Stomach (tissue), 9 donors: Measurements from ENCODE around the gene RNFT2. TPM values are rescaled to one million over a fixed set of nuclear protein-coding genes. Genes with fewer than 3 reads are reported as not detected.

Experiments
- DNase-seq, 2 donors: peaks; one replicate each; pipeline versions ENCODE4 v3.0.0 to v3.0.0-alpha.2; 2013 to 2019
- H3K27ac ChIP-seq, 5 donors: fragments of 200-600 bp in 4 of 5; sonication (generic) in 4 of 5; one replicate each; pipeline ENCODE4 v1.5.1; 2013 to 2019; ENCODE audit warnings: mild to moderate bottlenecking in 1 of 5, moderate library complexity in 1 of 5
- H3K27me3 ChIP-seq, 3 donors: fragments of 200-600 bp; sonication (generic); one replicate each; pipeline ENCODE4 v1.5.1; 2017 to 2019; ENCODE audit warnings: mixed run types in 1 of 3
- H3K36me3 ChIP-seq, 4 donors: fragments of 200-600 bp; sonication (generic); 1 replicate in 3 of 4; 2 replicates in 1 of 4; pipeline ENCODE4 v1.5.1; 2016 to 2019
- H3K4me1 ChIP-seq, 4 donors: fragments of 200-600 bp; sonication (generic); one replicate each; pipeline ENCODE4 v1.5.1; 2016 to 2019
- H3K4me3 ChIP-seq, 4 donors: fragments of 200-600 bp; sonication (generic) in 3 of 4; one replicate each; pipeline ENCODE4 v1.5.1; 2016 to 2019; ENCODE audit warnings: mild to moderate bottlenecking in 1 of 4
- H3K9me3 ChIP-seq, 4 donors: fragments of 200-600 bp; sonication (generic); one replicate each; pipeline ENCODE4 v1.5.1; 2016 to 2019
- EP300 ChIP-seq: sonication (generic); formaldehyde crosslinking; IDR thresholded peaks from one replicate; pipeline ENCODE4 v1.6.1; 2017; ENCODE audit warnings: antibody characterized with exemption
- POLR2A ChIP-seq, 4 donors: fragments of 450-650 bp; IDR thresholded peaks; one replicate each; pipeline ENCODE4 v1.6.1; 2016; ENCODE audit warnings: antibody characterized with exemption in 4 of 4, control low read depth in 2 of 4, mild to moderate bottlenecking in 1 of 4, moderate library complexity in 1 of 4
- POLR2AphosphoS5 ChIP-seq, 3 donors: sonication (generic); formaldehyde crosslinking; IDR thresholded peaks; one replicate each; pipeline ENCODE4 v1.6.1; 2016; ENCODE audit warnings: antibody characterized with exemption in 3 of 3
- WGBS, 5 donors: extraction: QIAGEN DNeasy Blood & Tissue Kit in 3 of 5; methylation state at CpG; one replicate each; pipeline versions ENCODE4 v1.1.5 to v1.1.7; 2013 to 2018; 5-methylcytosine and 5-hydroxymethylcytosine counted together
- intact Hi-C: fragments of 100-400 bp; cut with DNase I; formaldehyde crosslinking; loops from one replicate; pipeline ENCODE4 v1.15.1; 2023; ENCODE audit warnings: low total_unique reads
- polyA plus RNA-seq, 3 donors: library from polyadenylated mRNA; stranded (reverse); fragments of 200-250 nt; gene quantifications; one replicate each; pipeline ENCODE4 v1.2.3, GENCODE V29; 2013
- total RNA-seq, 5 donors: library from RNA; depleted of rRNA; stranded (reverse); fragments of >200 nt; gene quantifications; one replicate each; pipeline versions ENCODE4 v1.1.0 to v1.2.3, GENCODE V29; 2014 to 2016
- TF ChIP-seq, protein P1 (sequence below), 7 experiments: fragments of 450-650 bp in 4 of 7; fragments of 200-600 bp in 3 of 7; sonication (generic) in 3 of 7; IDR thresholded peaks; one replicate each; pipeline ENCODE4 v1.5.1; 2016 to 2019; ENCODE audit warnings: antibody characterized with exemption in 7 of 7, control low read depth in 2 of 7, mild to moderate bottlenecking in 1 of 7
- donor health status: healthy with polysubstance abuse.
- donor health status: Bipolar disorder and iron deficiency.
- donor health status: healthy.

The RNFT2 gene
- total and polyA plus RNA-seq, 8 donors = 0.43 to 12.7 (median 1.6) TPM; not detected in 2

DNA sequence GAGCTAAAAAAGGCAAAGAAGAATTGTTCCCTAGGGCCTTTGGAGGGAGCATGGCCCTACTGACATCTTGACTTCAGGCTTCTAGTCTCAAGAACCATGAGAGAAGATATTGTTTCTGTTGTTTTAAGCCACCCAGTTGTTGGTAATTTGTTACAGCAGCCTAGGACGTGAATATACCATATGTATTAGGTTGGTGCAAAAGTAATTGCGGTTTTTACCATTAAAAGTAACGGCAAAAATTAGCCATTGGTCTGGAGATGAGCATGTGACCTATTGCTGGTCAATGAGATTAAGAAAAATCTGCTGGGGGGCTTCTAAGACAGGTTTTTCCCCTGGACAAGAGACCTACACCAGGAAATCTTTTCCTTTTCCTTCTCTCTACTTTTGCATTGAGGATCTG, 152.9 kb downstream of the RNFT2 start:
- intact Hi-C loops = no loop called here
- peaks cover 0 to 4% (median 0%) of the 10 kb centered on the region in 3 donors for H3K27me3 ChIP-seq
- H3K9me3 ChIP-seq = no peaks in the 10 kb centered on the region
- no peak overlapping the region for H3K27ac ChIP-seq
- H3K36me3 ChIP-seq = no peaks in the 10 kb centered on the region
- H3K4me1 ChIP-seq = no peaks in the 10 kb centered on the region
- TF ChIP-seq, protein P1, sequence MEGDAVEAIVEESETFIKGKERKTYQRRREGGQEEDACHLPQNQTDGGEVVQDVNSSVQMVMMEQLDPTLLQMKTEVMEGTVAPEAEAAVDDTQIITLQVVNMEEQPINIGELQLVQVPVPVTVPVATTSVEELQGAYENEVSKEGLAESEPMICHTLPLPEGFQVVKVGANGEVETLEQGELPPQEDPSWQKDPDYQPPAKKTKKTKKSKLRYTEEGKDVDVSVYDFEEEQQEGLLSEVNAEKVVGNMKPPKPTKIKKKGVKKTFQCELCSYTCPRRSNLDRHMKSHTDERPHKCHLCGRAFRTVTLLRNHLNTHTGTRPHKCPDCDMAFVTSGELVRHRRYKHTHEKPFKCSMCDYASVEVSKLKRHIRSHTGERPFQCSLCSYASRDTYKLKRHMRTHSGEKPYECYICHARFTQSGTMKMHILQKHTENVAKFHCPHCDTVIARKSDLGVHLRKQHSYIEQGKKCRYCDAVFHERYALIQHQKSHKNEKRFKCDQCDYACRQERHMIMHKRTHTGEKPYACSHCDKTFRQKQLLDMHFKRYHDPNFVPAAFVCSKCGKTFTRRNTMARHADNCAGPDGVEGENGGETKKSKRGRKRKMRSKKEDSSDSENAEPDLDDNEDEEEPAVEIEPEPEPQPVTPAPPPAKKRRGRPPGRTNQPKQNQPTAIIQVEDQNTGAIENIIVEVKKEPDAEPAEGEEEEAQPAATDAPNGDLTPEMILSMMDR (IDR thresholded peaks at IDR 0.05) = no peak
- TF ChIP-seq EP300 (no peak), POLR2AphosphoS5 (IDR thresholded peaks at IDR 0.05) (no peak), POLR2A (IDR thresholded peaks at IDR 0.05) (no peak)
- H3K4me3 ChIP-seq = no peak overlapping the region
- no peak for DNase-seq
- 86 to 93% (median 87%) methylated on average over 3 of the region's 3 CpGs for whole genome bisulfite sequencing, 5 donors

DNA sequence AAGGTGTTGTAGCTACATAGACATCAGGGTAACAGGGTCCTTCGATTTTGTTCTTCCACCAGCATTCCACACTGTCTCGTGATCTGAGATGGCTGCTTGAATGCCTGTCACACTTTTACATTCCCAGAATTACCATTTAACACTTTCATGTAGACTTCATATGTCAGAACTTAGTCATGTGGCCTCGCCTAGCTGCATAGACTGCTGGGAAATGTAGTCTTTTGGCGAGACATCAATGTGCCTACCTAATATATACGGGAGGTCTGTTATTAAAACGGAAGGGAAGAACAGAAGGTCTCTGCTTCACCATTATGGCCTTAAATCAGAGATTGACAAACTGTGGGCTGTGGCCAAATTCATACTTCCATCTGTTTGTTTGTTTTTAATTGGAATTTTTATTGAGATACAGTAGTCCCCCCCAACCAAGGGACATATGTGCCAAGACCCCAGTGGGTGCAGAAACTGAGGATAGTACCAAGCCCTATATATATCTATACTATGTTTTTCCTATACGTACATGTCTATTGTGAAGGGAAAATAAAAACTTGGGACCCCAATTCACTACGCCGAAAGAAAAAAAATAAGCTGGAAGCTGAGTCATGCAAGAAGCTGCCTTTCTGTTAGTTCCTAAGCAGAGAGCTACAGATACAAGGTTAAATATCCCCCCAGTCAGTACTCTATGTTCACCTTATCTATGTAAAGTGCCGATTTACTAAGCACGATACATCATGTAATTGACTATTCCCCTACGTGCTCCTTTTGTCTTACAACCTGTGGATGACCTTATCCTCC, 154.4 kb downstream of the RNFT2 start:
- Histone ChIP-seq H3K4me3 (no peak overlapping the region), H3K4me1 (no peaks in the 10 kb centered on the region), H3K27me3 (peaks cover 0 to 11% (median 0%) of the 10 kb centered on the region in 3 donors), H3K36me3 (no peaks in the 10 kb centered on the region), H3K27ac (no peak overlapping the region), H3K9me3 (no peaks in the 10 kb centered on the region)
- no peak for TF ChIP-seq POLR2AphosphoS5 (IDR thresholded peaks at IDR 0.05)
- TF ChIP-seq EP300 = no peak
- no peak for TF ChIP-seq POLR2A (IDR thresholded peaks at IDR 0.05)
- TF ChIP-seq, protein P1 (IDR thresholded peaks at IDR 0.05) = no peak
- intact Hi-C loops = no loop called here
- WGBS, 5 donors = 80 to 85% (median 84%) methylated on average over 12 of the region's 12 CpGs
- DNase-seq = no peak

DNA sequence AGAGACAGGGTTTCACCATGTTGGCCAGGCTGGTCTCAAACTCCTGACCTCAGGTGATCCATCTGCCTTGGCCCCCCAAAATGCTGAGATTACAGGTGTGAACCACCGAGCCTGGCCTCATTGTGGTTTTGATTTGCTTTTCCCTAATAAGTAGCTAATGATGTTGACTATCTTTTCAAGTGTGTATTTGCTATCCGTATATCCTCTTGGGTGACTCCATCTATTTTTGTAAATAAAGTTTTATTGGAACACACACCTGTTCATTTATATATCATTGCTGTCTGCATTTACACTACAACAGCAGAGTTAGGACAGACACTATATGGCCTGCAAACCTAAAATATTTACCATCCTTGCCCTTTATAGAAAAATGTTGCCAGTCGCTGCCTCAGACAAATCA, 156.8 kb downstream of the RNFT2 start:
- WGBS, 5 donors = 77 to 89% (median 83%) methylated on average over 3 of the region's 3 CpGs
- no peak overlapping the region for H3K27ac ChIP-seq
- no peak for TF ChIP-seq POLR2A (IDR thresholded peaks at IDR 0.05)
- TF ChIP-seq EP300 = no peak
- TF ChIP-seq, protein P1 (IDR thresholded peaks at IDR 0.05) = no peak
- TF ChIP-seq POLR2AphosphoS5 (IDR thresholded peaks at IDR 0.05) = no peak
- H3K9me3 ChIP-seq = no peaks in the 10 kb centered on the region
- intact Hi-C loops = no loop called here
- H3K36me3 ChIP-seq = no peaks in the 10 kb centered on the region
- no peak for DNase-seq
- H3K4me3 ChIP-seq = no peak overlapping the region
- H3K27me3 ChIP-seq = peaks cover 0 to 18% (median 0%) of the 10 kb centered on the region in 3 donors
- no peaks in the 10 kb centered on the region for H3K4me1 ChIP-seq

DNA sequence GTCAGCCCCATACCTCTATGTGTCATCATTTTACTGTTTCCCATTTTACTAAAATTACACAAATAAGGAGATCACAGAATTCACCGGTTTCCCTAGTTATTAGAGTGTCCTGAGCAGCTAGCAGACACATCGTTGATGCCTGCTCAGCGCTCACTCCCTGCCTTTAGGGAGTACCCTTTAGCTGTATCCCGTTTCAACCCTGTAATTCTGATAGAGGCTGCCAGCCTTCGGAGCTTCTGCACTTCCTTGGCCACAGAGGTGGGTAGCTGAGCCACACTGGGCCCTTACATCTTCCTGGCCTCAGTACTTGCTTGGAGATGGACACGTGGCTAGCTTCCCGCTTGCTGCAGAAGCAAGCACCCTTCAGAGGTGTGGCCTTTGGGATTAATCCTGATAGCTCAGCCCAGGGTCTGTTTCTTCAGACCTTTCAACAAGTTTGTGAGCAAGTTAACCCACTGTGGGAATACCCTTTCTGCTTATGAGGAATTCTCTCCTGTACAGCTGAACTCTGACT, 158.4 kb downstream of the RNFT2 start:
- WGBS, 5 donors = 58 to 70% (median 65%) methylated on average over 7 of the region's 7 CpGs
- Histone ChIP-seq H3K9me3 (no peaks in the 10 kb centered on the region), H3K4me3 (no peak overlapping the region), H3K27me3 (peaks cover 0 to 27% (median 0%) of the 10 kb centered on the region in 3 donors), H3K36me3 (no peaks in the 10 kb centered on the region), H3K27ac (no peak overlapping the region), H3K4me1 (no peaks in the 10 kb centered on the region)
- intact Hi-C loops = no loop called here
- no peak for TF ChIP-seq POLR2A (IDR thresholded peaks at IDR 0.05)
- no peak for TF ChIP-seq EP300
- no peak for TF ChIP-seq POLR2AphosphoS5 (IDR thresholded peaks at IDR 0.05)
- TF ChIP-seq, protein P1 (IDR thresholded peaks at IDR 0.05) = no peak
- DNase-seq = no peak
